Measurements from ENCODE around the gene GJC1.
A peak's percentile ranks its signal among the peaks of the same experiment; 100 is the strongest.

The GJC1 gene

GRCh38 chr17:44797802-44798201, 32.3 kb downstream of the GJC1 start:
- no peak for DNase-seq

DNA sequence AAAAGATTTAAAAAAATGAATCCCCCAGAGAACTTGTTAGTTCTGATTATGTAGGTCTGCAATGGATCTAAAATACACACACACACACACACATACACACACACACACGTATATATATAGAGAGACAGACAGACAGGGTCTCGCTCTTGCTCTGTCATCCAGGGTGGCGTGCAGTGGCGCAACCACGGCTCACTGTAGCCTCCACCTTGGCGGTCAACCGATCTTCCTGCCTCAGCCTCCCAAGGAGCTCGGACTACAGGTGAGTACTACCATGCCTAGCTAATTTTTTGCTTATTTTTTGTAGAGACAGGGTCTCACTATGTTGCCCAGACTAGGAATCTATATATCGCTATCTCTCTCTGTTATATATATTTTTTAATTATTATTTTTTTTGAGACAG, 33.4 kb downstream of the GJC1 start:
- DNase-seq, result no peak

GRCh38 chr17:44795928-44796327, 34.2 kb downstream of the GJC1 start:
- no peak for DNase-seq

GRCh38 chr17:44795421-44795820, 34.7 kb downstream of the GJC1 start:
- DNase-seq, result no peak

- no peak for DNase-seq
These were observed 35.2 kb downstream of the GJC1 start for GRCh38 chr17:44794851-44795413.

DNA sequence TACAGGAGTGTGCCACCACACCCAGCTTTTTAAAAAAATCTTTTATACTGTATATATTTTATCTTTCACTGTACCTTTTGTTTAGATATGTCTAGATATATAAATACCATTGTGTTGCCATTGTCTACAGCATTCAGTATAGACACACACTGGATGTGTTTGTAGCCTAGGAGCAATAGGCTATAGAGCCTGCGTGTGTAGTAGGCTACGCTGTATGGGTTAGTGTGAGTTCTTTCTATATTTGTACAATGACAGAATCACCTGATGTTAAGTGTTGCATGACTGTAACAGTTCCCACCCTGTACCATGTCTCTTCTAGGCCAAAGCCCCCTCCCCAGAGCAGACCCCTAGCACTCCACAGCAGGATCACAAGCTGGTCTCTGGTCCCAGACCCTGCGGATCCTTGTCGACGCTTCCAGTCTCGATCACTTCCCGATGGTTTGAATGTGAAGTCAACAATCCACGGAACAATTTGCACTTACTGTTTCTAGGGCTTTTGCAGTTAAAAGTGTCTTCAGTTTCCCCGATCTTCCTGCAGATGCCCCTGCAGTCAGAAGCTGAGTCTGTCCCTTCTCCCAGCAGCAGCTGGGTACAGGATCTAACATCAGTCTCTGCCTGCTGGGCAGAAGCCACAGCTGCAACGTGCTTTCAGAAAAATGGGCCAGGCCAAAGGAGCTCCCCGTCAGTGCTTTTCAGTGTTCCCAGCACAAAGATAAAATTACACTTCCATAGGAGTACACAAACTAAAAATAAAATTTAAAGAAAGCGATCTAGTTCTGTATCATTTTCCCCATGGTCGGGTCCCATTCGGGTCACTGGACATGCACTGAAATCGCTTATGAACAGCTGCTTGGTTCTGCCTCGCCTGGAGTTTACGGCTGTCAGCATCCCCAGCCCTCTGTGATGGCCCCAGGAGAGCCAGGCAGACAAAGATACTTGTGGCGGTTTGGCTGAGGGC, 35.9 kb downstream of the GJC1 start:
- no peak for DNase-seq

DNA sequence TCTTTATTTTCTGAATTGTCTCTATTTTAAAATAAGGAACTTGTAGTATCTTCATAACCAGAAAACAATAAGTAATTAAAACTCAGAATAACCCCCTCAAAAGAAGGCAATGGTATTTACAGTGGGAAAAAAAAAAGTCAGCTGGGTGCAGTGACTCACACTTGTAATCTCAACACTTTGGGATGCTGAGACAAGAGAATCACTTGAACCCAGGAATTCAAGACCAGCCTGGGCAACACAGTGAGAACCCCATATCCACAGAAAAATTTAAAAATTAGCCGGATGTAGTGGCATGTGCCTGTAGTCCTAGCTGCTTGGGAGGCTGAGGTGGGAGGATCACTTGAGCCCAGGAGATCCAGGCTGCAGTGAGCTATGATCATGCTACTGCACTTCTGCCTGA, 37.8 kb downstream of the GJC1 start:
- no peak for DNase-seq

- no peak for DNase-seq
These were observed 41.9 kb downstream of the GJC1 start for GRCh38 chr17:44788139-44788538.

GRCh38 chr17:44787271-44787940, 42.7 kb downstream of the GJC1 start:
- DNase-seq, result no peak

GRCh38 chr17:44786551-44787081, 43.5 kb downstream of the GJC1 start:
- DNase-seq, result no peak

- no peak for DNase-seq
These were observed 44.2 kb downstream of the GJC1 start for GRCh38 chr17:44785921-44786320.

DNA sequence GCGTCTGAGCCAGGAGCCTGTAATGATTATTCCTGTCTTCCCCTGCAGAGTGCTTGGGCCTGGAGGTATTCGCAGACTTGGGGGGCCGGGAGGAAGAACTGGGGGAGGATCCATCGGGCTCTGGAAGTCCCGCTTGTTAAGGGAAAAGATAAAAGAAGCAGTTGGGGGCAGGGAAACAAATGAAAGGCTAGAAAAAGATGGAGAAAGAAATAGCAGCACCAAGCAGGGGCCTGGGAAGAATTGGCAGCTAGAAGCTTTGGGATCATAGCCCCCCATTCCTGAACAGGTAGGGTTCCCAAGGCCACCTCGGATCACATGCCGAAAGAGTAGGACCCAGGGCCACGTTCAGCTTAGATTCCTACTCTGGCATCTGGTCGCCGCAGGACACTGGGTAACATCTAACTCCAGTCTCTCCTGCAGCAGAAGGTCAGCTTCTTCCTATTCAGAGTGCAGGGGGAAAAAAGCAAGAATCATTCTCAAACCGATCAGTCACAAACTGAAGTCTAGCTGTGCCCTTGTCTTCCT, 47.7 kb downstream of the GJC1 start:
- DNase-seq, result no peak

DNA sequence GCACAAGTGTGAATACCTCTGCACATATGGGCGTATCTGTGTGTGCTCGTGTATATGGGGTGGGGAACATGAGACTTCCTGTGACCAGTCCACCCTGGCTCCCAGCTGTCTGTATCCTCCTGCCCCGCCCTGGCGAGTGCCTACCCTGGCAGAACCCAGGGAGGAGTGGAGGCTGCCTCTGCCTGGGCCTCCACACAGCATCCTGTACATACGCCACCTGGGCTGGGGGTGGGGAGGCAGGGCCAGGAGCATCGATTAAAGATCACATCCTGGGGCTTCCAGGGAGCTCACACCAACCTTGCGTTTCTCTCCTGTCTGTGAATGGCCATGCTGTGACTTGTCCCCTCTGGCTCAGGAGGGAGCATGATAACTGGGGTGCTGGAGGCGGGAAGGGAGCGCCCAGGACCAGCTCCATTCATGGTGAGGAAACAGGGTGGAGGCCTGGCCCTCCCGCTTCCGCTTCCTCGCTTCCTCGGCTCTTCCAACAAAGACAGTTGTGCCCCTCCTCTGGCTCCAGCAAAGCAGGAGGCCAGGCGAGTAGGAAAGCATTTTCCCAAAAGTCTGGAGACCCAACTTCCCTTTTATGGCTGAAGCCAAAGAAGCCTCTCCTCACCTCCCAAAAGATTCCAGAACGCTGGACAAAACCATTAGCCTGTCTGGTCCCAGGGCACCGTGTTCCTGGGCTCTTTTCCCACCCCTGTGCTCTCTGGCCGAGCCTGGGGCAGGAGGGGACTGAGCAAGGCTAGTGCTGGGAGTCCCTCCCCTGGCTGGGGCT, 48.3 kb downstream of the GJC1 start:
- no peak for DNase-seq

- DNase-seq, result no peak
These were observed 49.1 kb downstream of the GJC1 start for GRCh38 chr17:44780845-44781480.

DNA sequence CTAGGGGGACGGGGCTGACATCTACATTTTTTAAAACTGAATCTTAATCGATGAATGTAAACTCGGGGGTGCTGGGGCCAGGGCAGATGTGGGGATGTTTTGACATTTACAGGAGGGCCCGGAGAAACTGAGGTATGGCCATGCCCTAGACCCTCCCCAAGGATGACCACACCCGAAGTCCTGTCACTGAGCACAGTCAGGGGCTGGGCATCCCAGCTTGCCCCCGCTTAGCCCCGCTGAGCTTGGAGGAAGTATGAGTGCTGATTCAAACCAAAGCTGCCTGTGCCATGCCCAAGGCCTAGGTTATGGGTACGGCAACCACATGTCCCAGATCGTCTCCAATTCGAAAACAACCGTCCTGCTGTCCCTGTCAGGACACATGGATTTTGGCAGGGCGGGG, 49.9 kb downstream of the GJC1 start:
- no peak for DNase-seq

DNA sequence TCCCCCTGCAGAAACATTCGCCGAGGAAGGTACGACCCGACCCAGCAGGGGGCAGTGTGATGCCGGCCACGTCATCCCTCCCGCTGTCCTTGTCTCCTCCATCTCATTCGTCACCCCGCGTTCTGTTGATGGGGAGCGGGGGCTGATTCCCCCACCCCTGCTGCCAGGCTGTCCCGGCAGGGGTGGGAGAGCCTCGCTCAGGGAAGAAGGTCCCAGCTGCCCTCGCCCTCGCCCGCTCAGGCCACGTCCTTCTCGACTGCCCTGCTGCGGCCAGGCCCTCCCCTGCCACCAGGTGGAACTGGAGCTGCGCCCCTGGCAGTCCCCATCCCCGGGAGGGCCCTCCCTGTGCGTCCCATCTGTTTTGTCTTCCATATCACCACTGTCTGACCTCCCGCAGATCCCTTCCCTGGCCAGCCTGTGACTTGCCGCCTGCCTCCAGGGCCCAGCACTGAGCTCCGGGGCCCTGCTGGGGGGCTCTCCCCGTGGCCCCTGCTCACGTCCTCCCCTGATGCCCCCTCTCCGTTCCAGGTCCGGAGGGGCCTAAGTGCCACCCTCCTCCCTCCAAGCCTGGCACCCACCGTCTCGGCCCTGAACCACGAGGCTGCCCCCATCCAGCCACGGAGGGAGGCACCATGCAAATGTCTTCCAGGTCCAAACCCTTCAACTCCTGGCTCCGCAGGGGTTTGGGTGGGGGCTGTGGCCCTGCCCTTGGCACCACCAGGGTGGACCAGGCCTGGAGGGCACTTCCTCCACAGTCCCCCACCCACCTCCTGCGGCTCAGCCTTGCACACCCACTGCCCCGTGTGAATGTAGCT, 50.7 kb downstream of the GJC1 start:
- peak; percentile 83 for DNase-seq

GRCh38 chr17:44778656-44779210, 51.4 kb downstream of the GJC1 start:
- DNase-seq, result no peak

DNA sequence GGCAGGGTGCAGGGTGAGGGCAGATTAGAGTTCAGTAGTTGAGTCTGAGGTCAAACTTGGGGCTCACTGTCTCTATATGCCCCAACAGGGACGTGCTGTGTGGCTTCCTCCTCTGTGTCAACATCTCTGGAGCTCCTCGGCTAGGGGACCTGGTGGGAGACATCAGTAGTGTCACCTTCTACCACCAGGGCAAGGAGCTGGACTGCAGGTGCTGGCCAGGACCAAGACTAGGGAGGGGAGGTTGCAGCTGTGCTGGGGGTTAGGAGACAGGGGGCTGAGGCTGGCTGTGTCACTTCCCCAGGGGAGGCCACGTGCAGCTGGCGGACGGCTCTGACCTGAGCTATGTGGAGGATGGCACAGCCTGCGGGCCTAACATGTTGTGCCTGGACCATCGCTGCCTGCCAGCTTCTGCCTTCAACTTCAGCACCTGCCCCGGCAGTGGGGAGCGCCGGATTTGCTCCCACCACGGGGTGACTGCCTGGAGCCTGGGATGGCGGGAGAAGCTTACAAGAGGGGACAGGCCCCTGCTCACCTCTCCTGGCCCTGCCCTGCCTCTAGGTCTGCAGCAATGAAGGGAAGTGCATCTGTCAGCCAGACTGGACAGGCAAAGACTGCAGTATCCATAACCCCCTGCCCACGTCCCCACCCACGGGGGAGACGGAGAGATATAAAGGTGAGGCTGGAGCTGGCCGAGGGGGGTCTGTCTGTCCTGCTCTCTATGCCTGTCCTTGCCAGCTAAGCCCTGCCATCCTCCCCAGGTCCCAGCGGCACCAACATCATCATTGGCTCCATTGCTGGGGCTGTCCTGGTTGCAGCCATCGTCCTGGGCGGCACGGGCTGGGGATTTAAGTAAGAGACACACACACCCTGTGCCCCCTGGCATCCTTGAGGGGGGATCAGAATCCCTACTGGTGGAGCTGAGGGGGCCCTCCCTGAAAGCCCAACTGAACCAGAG, 52.4 kb downstream of the GJC1 start:
- no peak for DNase-seq

DNA sequence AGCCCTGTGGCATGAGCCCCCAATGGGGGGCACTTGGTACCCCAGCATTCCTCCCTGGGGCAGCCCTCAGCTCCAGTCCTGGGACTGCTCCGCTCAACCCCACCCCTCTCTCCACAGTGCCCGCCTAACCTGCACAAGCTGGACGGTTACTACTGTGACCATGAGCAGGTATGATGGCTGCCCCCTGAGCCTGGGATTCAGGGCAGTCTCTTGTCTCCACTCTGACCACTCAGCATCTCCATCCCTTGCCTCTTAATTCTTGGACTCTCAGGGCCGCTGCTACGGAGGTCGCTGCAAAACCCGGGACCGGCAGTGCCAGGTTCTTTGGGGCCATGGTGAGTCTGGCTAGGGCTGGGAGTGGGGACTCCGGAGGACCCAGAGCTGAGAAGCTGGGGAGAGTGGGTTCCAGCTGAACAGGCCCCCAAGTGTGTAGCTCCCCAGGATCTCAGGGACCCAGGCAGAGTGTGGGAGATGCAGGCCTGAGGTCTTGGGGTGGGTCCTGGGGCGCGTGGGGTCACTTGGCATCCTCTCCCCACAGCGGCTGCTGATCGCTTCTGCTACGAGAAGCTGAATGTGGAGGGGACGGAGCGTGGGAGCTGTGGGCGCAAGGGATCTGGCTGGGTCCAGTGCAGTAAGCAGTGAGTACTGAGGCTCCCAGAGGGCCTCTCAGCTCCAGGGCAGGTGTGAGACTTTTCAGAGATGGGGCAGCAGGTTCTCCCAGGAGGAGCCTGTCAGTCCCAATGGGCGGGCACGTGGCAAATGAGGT, 53.3 kb downstream of the GJC1 start:
- DNase-seq, result no peak
